ENCODE measurements around the gene TSPAN17.

The TSPAN17 gene

GRCh38 chr5:176677209-176677939 is 30.1 kb downstream of the TSPAN17 start:
- Histone ChIP-seq H3K27me3 (ENCODE audit: low read depth) (peaks cover 7% of the 10 kb centered on the region; the same call in 1 of the 2 replicates), H3K36me3 (replicated peaks) (no peaks in the 10 kb centered on the region), H3K4me1 (peaks cover 2% of the 10 kb centered on the region; the same call in 1 of the 2 replicates), H3K9me3 (no peaks in the 10 kb centered on the region), H3K4me3 (no peak overlapping the region)
- no peak for DNase-seq (ENCODE audit: low spot score in 2 of 2)
- in situ Hi-C loops (cut with MboI; ENCODE audit: low sequenced_read_pairs), result no loop called here

DNA sequence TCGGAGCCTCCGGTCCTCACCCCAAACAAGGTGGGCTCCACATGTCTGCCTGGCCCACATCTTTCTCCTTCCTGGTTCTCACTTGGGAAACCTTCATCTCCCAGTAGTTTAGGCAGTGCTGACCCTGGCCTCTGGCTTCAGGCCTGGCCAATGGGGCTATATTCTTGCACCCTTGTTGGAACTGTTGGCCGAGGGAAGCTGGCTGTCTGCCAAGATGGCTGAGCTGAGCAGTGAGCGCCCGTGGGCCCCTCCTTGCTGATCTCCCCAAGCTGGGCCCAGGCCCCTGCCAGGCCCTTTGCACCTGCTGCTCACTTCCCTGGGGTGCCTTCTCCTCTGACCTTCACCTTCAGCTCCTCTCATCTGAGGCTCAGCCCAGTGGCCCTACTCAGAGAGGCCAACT is 31.3 kb downstream of the TSPAN17 start:
- in situ Hi-C loops (cut with MboI; ENCODE audit: low sequenced_read_pairs), result no loop called here
- Histone ChIP-seq H3K27me3 (ENCODE audit: low read depth) (peaks cover 14% of the 10 kb centered on the region; the same call in 1 of the 2 replicates), H3K4me3 (no peak overlapping the region)

DNA sequence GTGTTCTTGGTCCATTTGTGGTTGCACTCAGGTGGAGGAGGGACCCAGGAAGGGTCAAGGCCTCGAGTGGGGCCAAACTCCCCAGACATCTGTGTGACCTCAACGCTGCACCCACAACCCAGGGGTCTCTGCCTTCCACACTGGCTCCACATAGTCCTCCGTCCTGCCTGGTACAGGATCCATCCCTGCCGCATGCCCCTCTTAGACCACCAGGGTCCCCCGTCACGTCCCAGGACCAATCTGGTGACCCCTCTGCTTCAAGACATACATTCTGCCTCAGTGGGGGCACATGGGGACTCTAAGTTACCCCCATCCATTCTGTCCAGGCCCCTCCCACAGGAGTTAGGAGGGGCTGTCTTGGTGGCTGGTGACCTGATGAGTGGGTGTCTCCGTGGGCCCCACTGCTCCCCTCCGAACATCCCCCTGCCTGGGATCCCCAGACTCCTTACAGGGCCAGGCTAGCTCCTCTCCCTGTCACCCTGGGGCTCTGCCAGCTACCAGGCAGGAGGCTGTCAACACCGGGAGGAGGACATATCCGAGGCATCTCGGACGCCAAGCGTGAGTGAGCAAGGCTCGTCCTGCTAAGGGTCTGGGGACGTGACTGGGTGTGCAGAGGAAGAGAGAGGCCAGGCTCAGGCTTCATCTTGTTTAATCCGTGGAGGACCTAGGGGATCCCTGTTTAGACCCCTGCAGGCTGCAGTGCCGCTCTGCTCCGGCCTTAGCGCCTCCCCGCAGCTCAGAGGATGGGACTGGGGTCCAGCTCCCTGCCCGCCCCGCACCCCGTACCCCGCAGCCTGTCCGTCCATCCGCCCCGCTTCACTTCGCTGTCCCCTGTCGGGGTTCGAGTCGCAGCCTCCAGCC is 32.3 kb downstream of the TSPAN17 start:
- no peak for DNase-seq (ENCODE audit: low spot score in 2 of 2)
- H3K4me3 ChIP-seq, result no peak overlapping the region
- H3K27me3 ChIP-seq (ENCODE audit: low read depth), result peaks cover 16% of the 10 kb centered on the region; the same call in 1 of the 2 replicates
- no peaks in the 10 kb centered on the region for H3K36me3 ChIP-seq (replicated peaks)
- H3K9me3 ChIP-seq, result no peaks in the 10 kb centered on the region
- in situ Hi-C loops (cut with MboI; ENCODE audit: low sequenced_read_pairs), result no loop called here
- no peaks in the 10 kb centered on the region for H3K4me1 ChIP-seq

More for the DNA sequence above, 31.3 kb downstream of the TSPAN17 start:
- Histone ChIP-seq H3K4me1 (no peaks in the 10 kb centered on the region), H3K36me3 (replicated peaks) (no peaks in the 10 kb centered on the region), H3K9me3 (no peaks in the 10 kb centered on the region)
- DNase-seq (ENCODE audit: low spot score in 2 of 2), result no peak

- in situ Hi-C loops (cut with MboI; ENCODE audit: low sequenced_read_pairs), result no loop called here
- Histone ChIP-seq H3K36me3 (replicated peaks) (no peaks in the 10 kb centered on the region), H3K4me1 (no peaks in the 10 kb centered on the region), H3K4me3 (no peak overlapping the region), H3K9me3 (no peaks in the 10 kb centered on the region), H3K27me3 (ENCODE audit: low read depth) (peaks cover 16% of the 10 kb centered on the region; the same call in 1 of the 2 replicates)
- DNase-seq (ENCODE audit: low spot score in 2 of 2), result no peak
These were observed 32.9 kb downstream of the TSPAN17 start for GRCh38 chr5:176680226-176680563.

DNA sequence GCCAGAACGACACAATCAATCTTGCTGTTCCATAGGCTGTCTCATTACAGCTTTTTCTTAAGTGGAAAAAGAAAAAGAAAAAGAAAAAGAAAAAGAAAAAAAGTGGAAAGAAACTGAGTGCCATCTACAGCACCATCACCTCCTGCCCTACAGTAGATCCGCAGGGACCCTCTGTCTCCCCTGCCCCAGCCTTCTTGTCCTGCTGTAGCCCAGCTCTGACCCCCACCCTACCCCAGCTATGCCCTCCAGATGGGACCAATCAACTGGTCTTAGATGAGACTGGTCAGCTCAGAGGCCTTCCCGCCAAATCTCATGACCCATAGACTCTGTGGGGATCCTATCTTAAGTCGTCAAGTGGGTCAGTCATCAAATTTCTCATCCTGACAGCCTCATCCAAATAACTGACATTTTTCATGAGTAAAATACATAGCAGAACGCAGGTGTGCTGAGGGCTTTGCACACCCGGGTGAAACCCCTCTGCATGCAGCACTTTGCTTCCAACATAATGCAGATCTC is 34.8 kb downstream of the TSPAN17 start:
- Histone ChIP-seq H3K36me3 (replicated peaks) (no peaks in the 10 kb centered on the region), H3K4me1 (no peaks in the 10 kb centered on the region), H3K9me3 (no peaks in the 10 kb centered on the region; the same call in 1 of the 2 replicates), H3K4me3 (no peak overlapping the region), H3K27me3 (ENCODE audit: low read depth) (peaks cover 19% of the 10 kb centered on the region; the same call in 1 of the 2 replicates)
- in situ Hi-C loops (cut with MboI; ENCODE audit: low sequenced_read_pairs), result no loop called here
- no peak for DNase-seq (ENCODE audit: low spot score in 2 of 2)

DNA sequence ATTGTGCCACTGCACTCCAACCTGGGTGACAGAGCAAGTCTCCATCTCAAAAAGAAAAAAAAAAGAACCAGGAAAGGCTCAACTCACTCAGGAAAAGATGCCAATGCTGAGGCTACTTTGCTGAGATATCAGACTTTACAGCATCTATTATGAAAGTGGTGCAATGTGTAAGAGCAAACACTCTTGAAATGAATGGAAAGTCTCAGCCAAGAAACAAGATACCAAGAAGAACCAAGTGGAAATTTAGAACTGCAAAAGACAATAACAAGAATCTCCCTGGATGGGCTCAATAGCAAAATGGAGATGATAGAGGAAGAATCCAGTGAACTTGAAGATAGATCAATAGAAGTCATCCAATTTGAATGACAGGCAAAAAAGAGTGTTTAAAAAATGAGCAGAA is 37.7 kb downstream of the TSPAN17 start:
- peaks cover 19% of the 10 kb centered on the region; the same call in 1 of the 2 replicates for H3K27me3 ChIP-seq (ENCODE audit: low read depth)
- H3K4me1 ChIP-seq, result peaks cover 2% of the 10 kb centered on the region; the same call in 1 of the 2 replicates
- in situ Hi-C loops (cut with MboI; ENCODE audit: low sequenced_read_pairs), result no loop called here
- no peaks in the 10 kb centered on the region; the same call in none of the 2 replicates for H3K9me3 ChIP-seq
- no peak for DNase-seq (ENCODE audit: low spot score in 2 of 2)
- H3K4me3 ChIP-seq, result no peak overlapping the region
- no peaks in the 10 kb centered on the region for H3K36me3 ChIP-seq (replicated peaks)

GRCh38 chr5:176687247-176687646 is 40.0 kb downstream of the TSPAN17 start:
- Histone ChIP-seq H3K9me3 (no peaks in the 10 kb centered on the region; the same call in none of the 2 replicates), H3K4me1 (peaks cover 2% of the 10 kb centered on the region; the same call in 1 of the 2 replicates), H3K36me3 (replicated peaks) (no peaks in the 10 kb centered on the region), H3K4me3 (no peak overlapping the region), H3K27me3 (ENCODE audit: low read depth) (peaks cover 12% of the 10 kb centered on the region; the same call in 1 of the 2 replicates)
- DNase-seq (ENCODE audit: low spot score in 2 of 2), result no peak
- in situ Hi-C loops (cut with MboI; ENCODE audit: low sequenced_read_pairs), result no loop called here

DNA sequence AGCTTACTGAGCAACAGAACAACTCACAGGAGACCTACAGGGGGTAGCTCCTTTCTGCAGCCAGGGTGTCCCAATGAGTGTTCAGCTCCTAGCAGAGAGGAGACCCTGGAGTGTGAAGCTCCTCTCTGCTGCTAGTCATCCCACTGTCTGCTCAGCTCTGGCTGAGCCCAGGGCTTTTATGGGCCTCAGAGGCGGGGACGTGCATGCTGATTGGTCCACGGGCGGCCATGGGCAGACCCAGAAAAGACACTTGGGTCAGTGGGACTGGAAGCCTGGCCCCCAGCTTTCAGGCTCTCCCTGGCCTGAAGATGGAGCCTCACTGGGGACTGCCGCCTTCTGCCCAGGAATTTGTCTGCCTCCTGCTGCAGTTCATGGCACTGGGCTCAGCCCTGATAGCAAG is 40.6 kb downstream of the TSPAN17 start:
- DNase-seq (ENCODE audit: low spot score in 2 of 2), result no peak
- no peak overlapping the region for H3K4me3 ChIP-seq
- in situ Hi-C loops (cut with MboI; ENCODE audit: low sequenced_read_pairs), result no loop called here
- H3K9me3 ChIP-seq, result no peaks in the 10 kb centered on the region; the same call in none of the 2 replicates
- H3K36me3 ChIP-seq (replicated peaks), result no peaks in the 10 kb centered on the region
- H3K4me1 ChIP-seq, result peaks cover 2% of the 10 kb centered on the region; the same call in 1 of the 2 replicates
- H3K27me3 ChIP-seq (ENCODE audit: low read depth), result peaks cover 7% of the 10 kb centered on the region; the same call in 1 of the 2 replicates

- Histone ChIP-seq H3K27me3 (ENCODE audit: low read depth) (peaks cover 29% of the 10 kb centered on the region), H3K9me3 (no peaks in the 10 kb centered on the region; the same call in none of the 2 replicates), H3K4me1 (peaks cover 2% of the 10 kb centered on the region; the same call in 1 of the 2 replicates), H3K36me3 (replicated peaks) (no peaks in the 10 kb centered on the region), H3K4me3 (no peak overlapping the region)
- in situ Hi-C loops (cut with MboI; ENCODE audit: low sequenced_read_pairs), result no loop called here
- DNase-seq (ENCODE audit: low spot score in 2 of 2), result no peak
These were observed 43.6 kb downstream of the TSPAN17 start for GRCh38 chr5:176690911-176691310.

GRCh38 chr5:176691524-176691923 is 44.2 kb downstream of the TSPAN17 start:
- DNase-seq (ENCODE audit: low spot score in 2 of 2), result no peak
- H3K4me3 ChIP-seq, result no peak overlapping the region
- H3K27me3 ChIP-seq (ENCODE audit: low read depth), result peaks cover 31% of the 10 kb centered on the region
- H3K36me3 ChIP-seq (replicated peaks), result no peaks in the 10 kb centered on the region
- H3K9me3 ChIP-seq, result no peaks in the 10 kb centered on the region; the same call in none of the 2 replicates
- in situ Hi-C loops (cut with MboI; ENCODE audit: low sequenced_read_pairs), result no loop called here
- H3K4me1 ChIP-seq, result peaks cover 2% of the 10 kb centered on the region; the same call in 1 of the 2 replicates

GRCh38 chr5:176692326-176692725 is 45.0 kb downstream of the TSPAN17 start:
- in situ Hi-C loops (cut with MboI; ENCODE audit: low sequenced_read_pairs), result no loop called here
- Histone ChIP-seq H3K36me3 (replicated peaks) (no peaks in the 10 kb centered on the region), H3K27me3 (ENCODE audit: low read depth) (peaks cover 36% of the 10 kb centered on the region), H3K9me3 (no peaks in the 10 kb centered on the region; the same call in none of the 2 replicates), H3K4me3 (no peak overlapping the region), H3K4me1 (peaks cover 2% of the 10 kb centered on the region; the same call in 1 of the 2 replicates)
- DNase-seq (ENCODE audit: low spot score in 2 of 2), result no peak

DNA sequence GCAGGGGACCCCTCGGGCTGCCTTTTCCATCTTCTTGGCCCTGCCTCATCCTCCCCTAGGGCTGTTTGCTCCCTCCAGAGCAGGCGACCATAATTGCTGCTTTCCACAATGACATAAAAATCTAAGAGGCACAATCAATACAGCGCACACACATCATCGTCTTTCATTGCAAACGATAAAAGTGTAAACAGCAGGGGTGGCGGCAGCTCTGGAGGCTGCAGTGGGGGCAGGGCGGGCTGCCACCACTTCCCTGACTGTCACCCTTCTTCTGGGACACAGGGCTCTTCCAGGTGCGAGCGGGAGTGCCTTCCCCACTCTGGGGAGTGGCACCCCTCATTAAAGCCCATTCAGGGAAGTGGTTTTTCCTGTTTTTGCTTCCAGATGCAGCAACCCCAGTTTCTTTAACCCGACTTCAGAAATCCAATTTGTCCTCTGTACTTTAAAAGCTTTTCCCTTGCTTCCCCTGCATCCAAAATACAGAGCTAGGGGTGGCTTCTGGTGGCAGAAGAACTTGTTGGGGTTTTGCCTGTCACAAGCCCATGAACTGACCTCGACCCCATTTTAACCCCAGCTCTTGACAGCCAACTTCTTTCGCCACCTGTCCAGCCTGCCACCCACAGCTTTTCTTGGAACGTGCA is 45.7 kb downstream of the TSPAN17 start:
- Histone ChIP-seq H3K4me3 (no peak overlapping the region), H3K36me3 (replicated peaks) (no peaks in the 10 kb centered on the region), H3K9me3 (no peaks in the 10 kb centered on the region; the same call in none of the 2 replicates), H3K4me1 (peaks cover 2% of the 10 kb centered on the region; the same call in 1 of the 2 replicates), H3K27me3 (ENCODE audit: low read depth) (peaks cover 36% of the 10 kb centered on the region)
- no peak for DNase-seq (ENCODE audit: low spot score in 2 of 2)
- in situ Hi-C loops (cut with MboI; ENCODE audit: low sequenced_read_pairs), result no loop called here

GRCh38 chr5:176693477-176693851 is 46.2 kb downstream of the TSPAN17 start:
- in situ Hi-C loops (cut with MboI; ENCODE audit: low sequenced_read_pairs), result no loop called here
- H3K27me3 ChIP-seq (ENCODE audit: low read depth), result peaks cover 36% of the 10 kb centered on the region
- H3K36me3 ChIP-seq (replicated peaks), result no peaks in the 10 kb centered on the region
- peaks cover 2% of the 10 kb centered on the region; the same call in 1 of the 2 replicates for H3K4me1 ChIP-seq
- no peaks in the 10 kb centered on the region; the same call in none of the 2 replicates for H3K9me3 ChIP-seq
- H3K4me3 ChIP-seq, result no peak overlapping the region
- DNase-seq (ENCODE audit: low spot score in 2 of 2), result no peak

All from HAP-1 (cell line).